Neuronal stem cell (in vitro differentiated cells): ENCODE data around the gene KNL1.

ENCODE experiments used
- DNase-seq: peaks from one replicate; pipeline ENCODE4 v3.0.0-alpha.2; 2013; ENCODE audit warnings: low spot score
- H2AFZ ChIP-seq: one replicate; pipeline ENCODE4 v1.6.1; 2013; ENCODE audit warnings: mild to moderate bottlenecking, low read length, inconsistent platforms
- H2AK5ac ChIP-seq: 2 replicates; pipeline ENCODE4 v1.6.1; 2013; ENCODE audit warnings: low read depth, mild to moderate bottlenecking, inconsistent platforms, low read length, moderate library complexity, mixed read lengths
- H2BK120ac ChIP-seq: 2 replicates; pipeline ENCODE4 v1.6.1; 2013; ENCODE audit warnings: low read depth, mild to moderate bottlenecking, inconsistent platforms, low read length, moderate library complexity, mixed read lengths
- H2BK12ac ChIP-seq: one replicate; pipeline ENCODE4 v1.6.1; 2013; ENCODE audit warnings: low read length, inconsistent platforms
- H2BK15ac ChIP-seq: 2 replicates; pipeline ENCODE4 v1.6.1; 2013; ENCODE audit warnings: mild to moderate bottlenecking, low read length, inconsistent platforms, mixed read lengths
- H2BK5ac ChIP-seq: one replicate; pipeline ENCODE4 v1.6.1; 2013; ENCODE audit warnings: inconsistent platforms, mild to moderate bottlenecking, low read length, moderate library complexity
- H3K14ac ChIP-seq: one replicate; pipeline ENCODE4 v1.6.1; 2013; ENCODE audit warnings: low read length, inconsistent platforms
- H3K18ac ChIP-seq: 2 replicates; pipeline ENCODE4 v1.6.1; 2013; ENCODE audit warnings: low read length, inconsistent platforms
- H3K23ac ChIP-seq: 2 replicates; pipeline ENCODE4 v1.6.1; 2013; ENCODE audit warnings: low read depth, mild to moderate bottlenecking, mixed read lengths, low read length, inconsistent platforms; ENCODE audit not compliant: poor library complexity
- H3K27ac ChIP-seq: replicated peaks from 3 replicates; pipeline ENCODE4 v1.5.1; 2013; ENCODE audit warnings: low read length, inconsistent platforms
- H3K27me3 ChIP-seq, 3 experiments: 2 replicates each; pipeline ENCODE4 v1.6.1; 2013; ENCODE audit warnings: low read length in 3 of 3, mild to moderate bottlenecking in 2 of 3, inconsistent platforms in 1 of 3, low read depth in 1 of 3, mixed read lengths in 1 of 3, moderate library complexity in 1 of 3; ENCODE audit not compliant: control insufficient read depth in 3 of 3, insufficient read depth in 3 of 3
- H3K36me3 ChIP-seq, 2 donors: replicated peaks in 1 of 2; 2 replicates each; pipeline ENCODE4 v1.6.1; 2013; ENCODE audit warnings: low read length in 2 of 2; ENCODE audit not compliant: control insufficient read depth in 2 of 2, insufficient read depth in 2 of 2
- H3K4ac ChIP-seq: 2 replicates; pipeline ENCODE4 v1.6.1; 2013; ENCODE audit warnings: inconsistent platforms, mild to moderate bottlenecking, low read length, moderate library complexity
- H3K4me1 ChIP-seq, 2 donors: 1 replicate in 1 of 2; 2 replicates in 1 of 2; pipeline ENCODE4 v1.6.1; 2013; ENCODE audit warnings: low read length in 2 of 2, low read depth in 1 of 2; ENCODE audit not compliant: control insufficient read depth in 2 of 2, insufficient read depth in 1 of 2
- H3K4me2 ChIP-seq: one replicate; pipeline ENCODE4 v1.6.1; 2013; ENCODE audit warnings: mild to moderate bottlenecking, low read length, inconsistent platforms; ENCODE audit not compliant: insufficient read depth, poor library complexity, severe bottlenecking
- H3K4me3 ChIP-seq, 2 donors: 2 replicates each; pipeline ENCODE4 v1.5.1; 2013; ENCODE audit warnings: low read length in 2 of 2, mild to moderate bottlenecking in 2 of 2, inconsistent platforms in 1 of 2, moderate library complexity in 1 of 2
- H3K79me1 ChIP-seq: one replicate; pipeline ENCODE4 v1.6.1; 2013; ENCODE audit warnings: low read depth, mild to moderate bottlenecking, inconsistent platforms, low read length, moderate library complexity
- H3K9ac ChIP-seq: one replicate; pipeline ENCODE4 v1.6.1; 2013; ENCODE audit warnings: mild to moderate bottlenecking, low read depth, low read length, inconsistent platforms; ENCODE audit not compliant: poor library complexity
- H3K9me3 ChIP-seq, 2 donors: replicated peaks in 1 of 2; 2 replicates each; pipeline versions ENCODE3 to v1.6.1; 2013; ENCODE audit warnings: low read length in 2 of 2, mild to moderate bottlenecking in 2 of 2, inconsistent platforms in 1 of 2, low read depth in 1 of 2, mixed read lengths in 1 of 2, moderate library complexity in 1 of 2; ENCODE audit not compliant: control insufficient read depth in 2 of 2, insufficient read depth in 1 of 2
- H4K8ac ChIP-seq: one replicate; pipeline ENCODE4 v1.6.1; 2013; ENCODE audit warnings: low read depth, mild to moderate bottlenecking, inconsistent platforms, low read length, moderate library complexity
- H4K91ac ChIP-seq: one replicate; pipeline ENCODE4 v1.6.1; 2013; ENCODE audit warnings: low read length, low read depth, mild to moderate bottlenecking, inconsistent platforms; ENCODE audit not compliant: poor library complexity
- WGBS, 2 donors: extraction: QIAGEN DNeasy Blood & Tissue Kit; methylation state at CpG; one replicate each; pipeline ENCODE4 v1.1.7; 2013; ENCODE audit warnings: missing lambda C conversion rate in 2 of 2, mixed read lengths in 1 of 2; ENCODE audit not compliant: insufficient read length in 2 of 2, insufficient replicate concordance in 1 of 2; ENCODE audit errors: extremely low coverage in 2 of 2; 5-methylcytosine and 5-hydroxymethylcytosine counted together

The KNL1 gene

GRCh38 chr15:40618023-40618422, 24.0 kb downstream of the KNL1 start:
- Histone ChIP-seq H3K4me1 (no peaks in the 10 kb centered on the region), H3K79me1 (no peaks in the 10 kb centered on the region), H3K9me3 (no peaks in the 10 kb centered on the region), H3K27me3 (no peaks in the 10 kb centered on the region), H2BK120ac (no peak overlapping the region), H3K4me2 (no peak overlapping the region), H2BK5ac (no peak overlapping the region), H3K18ac (no peak overlapping the region), H3K4ac (no peak overlapping the region), H4K91ac (no peak overlapping the region), H3K27ac (no peak overlapping the region), H2BK15ac (no peak overlapping the region), H3K14ac (no peak overlapping the region), H2BK12ac (no peak overlapping the region), H2AK5ac (no peak overlapping the region), H3K9ac (no peak overlapping the region), H3K36me3 (peaks cover 2 to 70% of the 10 kb centered on the region in 2 donors), H4K8ac (no peak overlapping the region), H3K23ac (no peak overlapping the region), H3K4me3 (no peak overlapping the region), H2AFZ (no peak overlapping the region)
- no CpG with 5 or more reads among the region's 2 CpGs for WGBS, 2 donors
- no peak for DNase-seq

DNA sequence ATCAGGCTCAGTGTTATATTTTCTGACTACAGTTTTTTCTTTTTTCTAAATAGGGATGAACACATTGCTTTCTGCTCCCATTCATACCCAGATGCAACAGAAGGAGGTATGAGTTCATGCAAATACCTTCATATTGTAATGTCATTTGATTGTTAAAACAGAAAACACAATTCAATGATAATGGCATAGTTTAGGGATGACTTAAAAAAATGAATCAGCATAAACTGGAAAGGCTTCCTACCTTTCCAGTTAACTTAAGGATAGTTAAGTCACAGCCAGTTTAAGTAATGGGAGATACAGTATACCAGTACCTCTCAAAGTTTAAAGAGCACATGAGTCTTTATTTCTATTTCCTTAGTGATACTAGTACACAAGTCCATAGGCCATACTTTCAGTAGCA, 24.9 kb downstream of the KNL1 start:
- no peak overlapping the region for H2AFZ ChIP-seq
- H2BK15ac ChIP-seq = no peak overlapping the region
- H3K27me3 ChIP-seq = no peaks in the 10 kb centered on the region
- H3K4me3 ChIP-seq = no peak overlapping the region
- no peak overlapping the region for H2AK5ac ChIP-seq
- no peak overlapping the region for H3K4ac ChIP-seq
- H3K18ac ChIP-seq = no peak overlapping the region
- no peaks in the 10 kb centered on the region for H3K4me1 ChIP-seq
- no peak overlapping the region for H4K91ac ChIP-seq
- H3K36me3 ChIP-seq = peaks cover 2 to 75% of the 10 kb centered on the region in 2 donors
- H3K23ac ChIP-seq = no peak overlapping the region
- no peak overlapping the region for H4K8ac ChIP-seq
- H2BK120ac ChIP-seq = no peak overlapping the region
- H3K14ac ChIP-seq = no peak overlapping the region
- H2BK12ac ChIP-seq = no peak overlapping the region
- no peak overlapping the region for H2BK5ac ChIP-seq
- no peak overlapping the region for H3K4me2 ChIP-seq
- no peak overlapping the region for H3K27ac ChIP-seq
- H3K79me1 ChIP-seq = no peaks in the 10 kb centered on the region
- DNase-seq = no peak
- no peak overlapping the region for H3K9ac ChIP-seq
- no peaks in the 10 kb centered on the region for H3K9me3 ChIP-seq

- Histone ChIP-seq H3K27ac (no peak overlapping the region), H4K8ac (no peak overlapping the region), H4K91ac (no peak overlapping the region), H2BK15ac (no peak overlapping the region), H3K27me3 (no peaks in the 10 kb centered on the region), H3K9ac (no peak overlapping the region), H2AFZ (no peak overlapping the region), H2BK5ac (no peak overlapping the region), H3K14ac (no peak overlapping the region), H3K4me2 (no peak overlapping the region), H3K18ac (no peak overlapping the region), H3K4me3 (no peak overlapping the region), H3K9me3 (no peaks in the 10 kb centered on the region), H3K79me1 (no peaks in the 10 kb centered on the region), H3K36me3 (peaks cover 2 to 71% of the 10 kb centered on the region in 2 donors), H2AK5ac (no peak overlapping the region), H3K4ac (no peak overlapping the region), H3K4me1 (no peaks in the 10 kb centered on the region), H3K23ac (no peak overlapping the region), H2BK120ac (no peak overlapping the region), H2BK12ac (no peak overlapping the region)
- no CpG with 5 or more reads among the region's 2 CpGs for WGBS, 2 donors
- DNase-seq = no peak
Measured at GRCh38 chr15:40623361-40623760, 29.3 kb downstream of the KNL1 start.

GRCh38 chr15:40630313-40630712, 36.3 kb downstream of the KNL1 start:
- H2BK5ac ChIP-seq = no peak overlapping the region
- H3K18ac ChIP-seq = no peak overlapping the region
- H2BK12ac ChIP-seq = no peak overlapping the region
- H3K79me1 ChIP-seq = no peaks in the 10 kb centered on the region
- no peak overlapping the region for H3K23ac ChIP-seq
- no peak overlapping the region for H2BK15ac ChIP-seq
- H2BK120ac ChIP-seq = no peak overlapping the region
- peak overlapping the region in 1 of 2 donors; percentile 55 for H3K4me3 ChIP-seq
- no peak overlapping the region for H3K27ac ChIP-seq
- H2AK5ac ChIP-seq = no peak overlapping the region
- no peak overlapping the region for H4K91ac ChIP-seq
- H3K36me3 ChIP-seq = peaks cover 5 to 74% of the 10 kb centered on the region in 2 donors
- peak overlapping the region; percentile 44 for H3K9ac ChIP-seq
- H3K9me3 ChIP-seq = no peaks in the 10 kb centered on the region
- no peaks in the 10 kb centered on the region for H3K4me1 ChIP-seq
- no peak overlapping the region for H3K14ac ChIP-seq
- no peak overlapping the region for H3K4ac ChIP-seq
- H3K27me3 ChIP-seq = no peaks in the 10 kb centered on the region
- no CpG with 5 or more reads among the region's 2 CpGs for WGBS, 2 donors
- no peak overlapping the region for H2AFZ ChIP-seq
- no peak overlapping the region for H3K4me2 ChIP-seq
- H4K8ac ChIP-seq = no peak overlapping the region
- DNase-seq = no peak
